SK-MEL-5 (cell line): ENCODE results near the gene ERG28. TPM values are rescaled to one million over a fixed set of nuclear protein-coding genes. Genes with fewer than 3 reads are reported as not detected.

ENCODE experiments used
- DNase-seq: peaks from one replicate; pipeline ENCODE4 v3.0.0-alpha.2; 2016; ENCODE audit warnings: low read depth, low spot score
- in situ Hi-C: cut with HindIII; loops from 2 replicates; pipeline ENCODE4 v1.10.0; 2016; ENCODE audit warnings: low sequenced_read_pairs, high pct_unique_total_duplicates, low pct_unique_long_range_greater_than_20kb
- total RNA-seq: library from RNA; depleted of rRNA; stranded (reverse); fragments of >200 nt; shearing (Covaris generic); gene quantifications from 2 replicates; pipeline ENCODE4 v1.2.3, GENCODE V29; 2014

ERG28 gene
- total RNA-seq, 1 experiment from 2014 or later = 13.5 TPM

DNA sequence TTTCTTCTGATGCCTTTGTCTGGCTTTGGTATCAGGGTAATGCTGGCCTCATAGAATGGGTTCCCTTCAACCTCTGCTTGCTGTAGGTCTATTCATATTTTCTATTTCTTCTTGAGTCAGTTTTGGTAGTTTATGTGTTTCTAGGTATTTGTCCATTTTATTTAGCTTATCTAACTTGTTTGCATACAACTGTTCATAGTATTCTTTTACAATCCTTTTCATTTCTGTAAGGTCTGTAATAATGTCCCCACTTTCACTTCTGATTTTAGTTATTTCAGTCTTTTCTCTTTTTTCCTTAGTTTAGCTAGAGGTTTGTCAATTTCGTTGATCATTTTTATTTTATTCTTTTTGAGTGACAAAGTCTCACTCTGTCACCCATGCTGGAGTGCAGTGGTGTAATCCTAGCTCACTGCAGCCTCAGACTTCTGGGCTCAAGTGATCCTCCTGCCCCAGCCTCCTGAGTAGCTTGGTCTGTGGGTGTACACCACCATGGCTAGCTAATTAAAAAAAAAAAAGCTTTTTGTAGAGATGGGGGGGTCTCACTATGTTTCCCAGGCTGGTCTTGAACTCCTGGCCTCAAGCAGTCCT is 12.0 kb upstream of the ERG28 start:
- DNase-seq = no peak
- in situ Hi-C loops = no loop called here

DNA sequence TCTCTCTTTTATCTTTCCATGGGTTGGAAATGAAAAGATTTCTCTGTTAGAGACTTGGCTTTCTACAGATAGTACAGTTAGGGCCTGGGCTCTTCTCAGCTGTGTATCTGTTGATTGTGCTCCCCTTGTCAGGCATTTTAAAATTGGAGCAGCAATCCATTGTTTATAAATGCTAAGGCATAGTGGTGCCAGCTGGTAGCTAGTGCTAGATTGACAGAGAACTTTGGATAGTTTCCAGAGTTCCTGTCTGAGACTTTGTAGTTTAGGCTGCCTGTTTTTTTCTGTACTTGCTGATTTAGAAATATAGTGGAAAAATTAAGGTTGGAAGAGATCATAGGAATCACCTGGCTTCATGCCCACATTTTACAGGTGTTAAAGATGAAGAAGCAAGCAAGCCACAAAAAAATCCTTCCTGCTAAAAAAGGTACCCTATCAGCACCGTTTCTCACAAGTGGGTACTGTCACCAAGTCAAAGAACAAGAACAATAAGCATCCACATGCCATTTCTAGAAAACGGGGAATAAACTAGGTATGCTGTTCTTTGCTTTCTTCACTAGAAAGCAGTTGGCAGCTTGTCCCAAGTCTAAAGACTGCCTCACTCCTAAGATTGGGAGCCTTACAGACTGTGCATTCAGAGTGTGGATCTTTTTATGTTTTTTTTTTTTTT is 6.6 kb upstream of the ERG28 start:
- in situ Hi-C loops = no loop called here

DNA sequence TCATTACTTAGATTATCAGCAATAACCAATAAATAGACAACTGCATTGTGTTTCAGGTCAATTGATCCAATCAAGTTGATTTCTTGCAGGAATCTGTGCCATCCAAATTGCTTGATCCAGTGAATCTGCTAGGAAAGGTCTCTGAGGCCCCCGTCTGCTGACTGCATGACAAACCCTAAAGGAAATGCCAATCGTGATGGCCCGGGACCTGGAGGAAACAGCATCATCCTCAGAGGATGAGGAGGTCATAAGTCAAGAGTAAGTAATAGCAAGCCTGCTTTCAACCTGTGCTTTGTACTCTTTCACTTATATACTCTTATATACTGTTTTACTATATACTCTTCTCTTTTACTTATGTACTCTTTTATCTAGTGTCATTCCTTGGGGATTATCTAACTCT is 2.3 kb upstream of the ERG28 start:
- in situ Hi-C loops = no loop called here
- DNase-seq = no peak

More for the DNA sequence above, 6.6 kb upstream of the ERG28 start:
- no peak for DNase-seq

DNA sequence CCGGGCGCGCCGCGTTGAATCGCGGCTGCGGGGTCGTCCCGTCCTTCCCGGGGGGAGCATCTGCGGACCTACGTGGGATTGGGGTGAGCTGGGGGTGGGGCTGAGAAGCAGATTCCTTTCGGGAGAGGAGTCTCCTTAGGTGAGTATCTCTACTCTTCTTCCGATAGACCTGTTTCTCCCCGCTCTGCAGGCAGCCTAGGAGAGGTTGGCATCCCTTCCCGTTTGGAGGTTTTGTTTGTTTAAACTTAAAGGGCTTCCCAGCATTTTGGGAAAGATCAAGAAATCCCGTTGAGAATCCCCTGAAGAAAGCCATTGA is 781 bp upstream of the ERG28 start:
- in situ Hi-C loops = no loop called here
- DNase-seq = no peak

DNA sequence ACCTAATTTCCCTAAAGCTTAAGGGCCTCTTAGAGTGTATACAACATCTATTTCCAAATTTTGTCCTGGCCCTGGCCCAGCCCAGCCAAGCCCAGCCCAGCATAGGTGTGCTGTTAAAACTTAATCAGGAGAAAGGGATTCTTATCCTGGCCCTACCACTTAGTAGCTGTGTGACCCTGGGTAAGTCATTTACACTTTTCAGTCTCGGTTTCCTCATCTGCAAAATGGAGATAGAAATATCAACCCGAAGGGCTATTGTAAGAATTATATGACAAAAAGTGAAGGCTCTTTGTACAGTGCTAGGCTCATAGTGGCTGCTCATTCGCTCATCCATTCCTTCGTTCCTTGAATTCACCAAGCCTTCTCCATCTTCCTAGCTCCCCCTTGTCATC is 442 bp downstream of the ERG28 start:
- in situ Hi-C loops = no loop called here
- no peak for DNase-seq

DNA sequence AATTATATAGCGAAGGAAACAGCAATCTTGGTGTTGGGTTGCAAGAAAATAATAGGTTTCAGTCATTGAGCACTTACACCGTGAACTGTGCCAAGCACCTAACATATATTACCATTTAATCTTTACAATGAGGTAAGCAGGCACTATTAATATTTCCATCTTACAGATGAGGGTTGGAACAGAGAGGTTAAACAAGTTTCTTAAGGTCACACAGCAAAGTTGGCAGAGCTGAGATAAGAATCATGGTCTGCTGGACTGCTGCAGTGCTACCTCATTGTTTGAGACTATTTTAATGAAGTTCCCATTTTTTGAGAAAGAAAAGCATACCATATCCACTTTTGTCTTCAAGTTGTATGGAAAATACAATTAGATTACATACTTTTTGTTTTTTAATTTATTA is 1.7 kb downstream of the ERG28 start:
- DNase-seq = no peak
- in situ Hi-C loops = no loop called here

DNA sequence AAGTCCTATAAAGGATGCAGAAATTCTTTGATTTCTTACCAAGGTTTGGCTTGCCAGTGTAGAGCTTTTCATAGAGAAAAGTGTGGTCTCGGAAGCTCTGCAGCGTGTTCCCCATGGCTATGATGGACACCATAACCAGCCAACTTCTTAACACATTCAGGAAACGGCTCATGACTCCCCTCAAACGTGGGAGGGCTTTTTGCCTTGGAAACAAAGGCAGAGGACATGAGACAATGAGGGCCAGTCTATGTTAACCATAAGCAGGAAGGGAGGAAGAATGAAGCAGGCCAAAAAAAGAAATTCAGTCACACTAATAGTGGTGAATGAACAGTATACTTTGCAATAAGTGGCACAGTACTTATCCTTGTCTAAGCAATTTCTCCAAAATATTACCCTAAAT is 3.3 kb downstream of the ERG28 start:
- in situ Hi-C loops = no loop called here

DNA sequence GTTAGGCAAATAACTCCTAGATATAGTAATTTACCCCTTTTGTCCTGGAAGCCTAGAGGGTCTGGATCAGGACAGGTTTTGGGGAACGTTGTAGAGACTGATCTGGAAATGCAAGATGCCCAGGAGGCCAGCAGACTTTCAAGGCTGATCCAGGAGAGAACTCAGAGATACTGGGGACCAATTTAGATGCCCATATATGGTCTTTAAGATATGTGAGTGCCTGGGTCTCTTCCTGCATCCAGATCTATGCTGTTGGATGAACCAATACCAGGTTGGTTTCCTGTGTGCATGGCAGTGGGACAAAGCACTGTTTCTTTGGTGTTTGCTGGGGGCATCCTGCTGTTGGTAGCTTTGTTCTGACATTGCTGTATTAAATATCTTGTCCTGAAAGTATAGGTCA is 5.4 kb downstream of the ERG28 start:
- DNase-seq = no peak
- in situ Hi-C loops = no loop called here

More for the DNA sequence above, 3.3 kb downstream of the ERG28 start:
- DNase-seq = no peak

DNA sequence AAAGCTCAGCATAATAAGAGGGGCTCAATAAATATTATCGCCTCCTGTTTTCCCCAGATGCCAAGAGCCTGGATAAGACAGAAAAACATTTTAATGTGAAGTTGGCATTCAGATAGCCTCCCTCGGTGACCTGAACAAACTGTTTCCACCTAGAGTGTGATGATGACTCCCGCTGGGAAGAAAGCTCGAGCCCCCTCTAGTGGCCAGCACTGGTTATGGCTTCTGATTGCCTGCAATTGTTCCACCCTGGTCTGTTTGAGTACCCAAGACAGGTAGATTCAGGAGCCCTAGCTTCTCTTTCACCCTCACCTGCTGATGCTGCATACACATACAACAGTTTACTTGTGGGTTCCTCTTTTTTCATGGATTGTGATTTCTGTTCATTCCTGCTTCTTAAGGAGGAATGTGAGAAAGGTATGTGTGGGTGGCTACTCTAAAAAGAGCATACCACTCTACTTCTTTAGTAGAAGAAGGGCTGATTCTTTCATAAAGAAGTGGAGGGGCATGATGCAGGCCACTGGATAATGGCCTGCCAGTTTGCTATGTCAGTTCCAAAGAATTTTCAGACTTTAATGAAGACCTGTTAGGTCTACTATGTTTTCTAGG is 6.4 kb downstream of the ERG28 start:
- in situ Hi-C loops = no loop called here
- peak; percentile 73 for DNase-seq

DNA sequence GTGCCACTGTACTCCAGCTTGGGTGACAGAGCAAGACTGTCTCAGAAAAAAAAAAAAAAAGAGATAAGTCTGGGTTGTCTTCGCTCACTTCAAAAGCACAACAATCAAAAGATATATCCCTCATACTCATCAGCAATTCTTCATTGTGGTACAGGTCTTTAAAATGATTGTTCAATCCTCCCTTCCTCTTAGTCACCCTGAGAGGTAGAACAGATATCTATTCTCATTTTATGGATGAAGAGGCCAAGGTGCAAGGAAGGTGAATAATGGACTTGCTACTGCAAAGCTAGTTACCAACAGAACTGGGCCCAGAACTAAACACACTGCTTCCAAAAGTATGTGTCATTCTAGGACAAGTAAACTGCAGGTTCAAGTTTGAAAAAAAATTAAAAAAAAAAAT is 7.1 kb downstream of the ERG28 start:
- no peak for DNase-seq
- in situ Hi-C loops = no loop called here

DNA sequence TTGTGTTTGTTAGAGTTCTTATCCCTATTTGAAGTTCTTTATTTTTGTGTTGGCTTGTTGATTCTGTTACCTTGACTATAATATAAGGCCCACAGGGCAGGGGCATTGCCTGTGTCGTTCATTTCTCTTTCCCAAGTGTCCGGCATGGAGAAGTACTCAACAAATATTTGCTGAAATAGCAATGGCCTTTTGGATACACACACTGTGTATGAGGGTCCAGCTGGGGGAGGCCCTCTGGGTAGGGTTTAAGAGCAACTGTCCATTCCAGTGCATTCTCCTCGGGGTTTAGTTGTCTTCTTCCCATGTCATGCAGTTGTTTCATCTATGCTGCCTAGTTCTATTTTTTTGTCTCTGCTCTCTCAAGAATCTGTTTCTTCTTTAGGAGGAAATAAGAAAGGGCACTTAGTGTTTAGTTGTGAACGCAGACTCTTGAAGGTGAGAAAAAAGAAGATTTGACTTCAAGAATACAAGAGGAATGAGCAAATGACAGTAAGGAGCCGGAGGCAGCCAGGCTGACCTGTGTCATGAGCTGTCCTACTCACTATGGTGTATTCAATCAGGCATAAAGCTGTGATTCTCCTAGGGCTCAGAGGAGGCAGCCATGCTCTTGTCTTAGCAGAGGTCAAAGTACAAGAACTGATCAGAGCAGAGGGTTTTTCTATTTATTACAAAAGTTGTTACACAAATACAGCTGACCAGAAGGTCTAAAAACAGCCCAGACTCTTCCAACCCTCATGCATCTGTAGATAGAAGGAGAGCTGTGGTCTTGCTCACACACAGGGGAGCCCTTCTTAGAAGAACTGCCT is 10.2 kb downstream of the ERG28 start:
- DNase-seq = no peak
- in situ Hi-C loops = no loop called here

DNA sequence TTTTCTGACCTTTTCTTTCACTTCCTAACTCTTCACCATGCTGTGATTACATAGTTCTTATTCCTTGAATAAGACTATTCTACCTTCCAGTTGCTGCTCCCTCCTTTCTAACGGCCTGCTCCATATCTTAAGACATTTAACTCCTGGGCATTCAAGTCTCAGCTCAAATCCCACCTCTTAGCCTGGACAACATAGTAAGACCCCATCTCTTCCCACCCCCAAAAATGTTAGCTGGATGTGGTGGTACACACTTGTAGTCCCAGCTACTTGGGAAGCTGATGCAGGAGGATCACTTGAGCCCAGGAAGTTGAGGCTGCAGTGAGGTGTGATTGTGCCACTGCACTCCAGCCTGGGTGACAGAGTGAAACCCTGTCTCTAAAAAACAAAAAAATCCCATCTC is 10.9 kb downstream of the ERG28 start:
- in situ Hi-C loops = no loop called here
- DNase-seq = no peak

DNA sequence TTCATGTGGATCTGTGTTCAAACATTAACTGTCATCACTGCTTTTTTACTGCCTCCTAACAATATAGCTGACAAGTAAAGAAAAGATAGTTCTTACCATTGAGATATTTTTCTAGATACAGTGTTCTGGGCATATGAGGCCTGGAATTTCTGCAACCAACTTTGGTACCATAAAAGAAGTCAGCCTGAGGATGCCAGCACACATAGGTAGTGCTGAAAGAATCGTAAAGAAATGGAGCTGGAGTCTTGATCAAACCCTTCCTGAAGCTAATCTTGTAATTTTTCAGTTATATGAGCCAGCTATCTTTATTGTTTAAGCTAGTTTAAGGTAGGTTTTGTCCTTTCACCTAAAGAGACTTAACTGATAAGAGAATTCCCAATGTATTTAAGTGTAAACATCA is 11.3 kb downstream of the ERG28 start:
- no peak for DNase-seq
- in situ Hi-C loops = no loop called here

DNA sequence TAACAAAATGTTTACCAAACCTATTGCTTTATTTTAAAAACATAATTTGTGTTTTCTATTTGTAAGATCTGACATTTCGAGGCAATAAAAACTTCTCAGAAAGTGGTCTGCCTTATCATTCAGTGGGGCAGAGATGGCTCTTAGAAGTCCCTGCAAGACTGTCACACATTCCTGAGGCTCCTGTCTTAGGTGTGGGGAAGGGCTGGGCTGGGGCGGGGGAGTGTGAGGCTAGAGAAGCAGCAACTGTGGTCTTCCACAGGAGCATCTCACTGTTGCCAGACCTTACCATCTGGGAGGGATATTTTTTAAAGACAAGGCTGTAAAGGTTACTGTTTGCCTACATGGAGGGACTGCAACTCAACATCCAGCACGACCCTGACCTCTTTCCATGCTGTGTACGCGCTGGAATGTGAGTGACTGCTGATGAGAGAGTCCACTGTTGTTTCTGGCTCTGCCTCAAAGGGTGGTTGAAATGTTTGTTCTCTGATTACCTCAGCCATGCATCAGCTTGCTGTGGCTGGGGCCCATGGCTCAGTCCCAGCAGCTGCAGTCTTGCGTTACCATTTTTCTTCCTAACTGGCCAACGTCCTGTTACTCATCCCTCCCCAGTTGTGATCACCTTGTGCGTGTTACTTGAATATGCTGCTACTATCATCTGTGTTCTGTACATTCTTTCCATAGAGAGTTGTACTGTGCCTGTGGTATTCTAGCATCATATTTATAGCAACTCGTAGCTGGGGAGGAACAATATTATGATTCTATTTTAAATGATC is 12.4 kb downstream of the ERG28 start:
- in situ Hi-C loops = no loop called here
- DNase-seq = no peak

DNA sequence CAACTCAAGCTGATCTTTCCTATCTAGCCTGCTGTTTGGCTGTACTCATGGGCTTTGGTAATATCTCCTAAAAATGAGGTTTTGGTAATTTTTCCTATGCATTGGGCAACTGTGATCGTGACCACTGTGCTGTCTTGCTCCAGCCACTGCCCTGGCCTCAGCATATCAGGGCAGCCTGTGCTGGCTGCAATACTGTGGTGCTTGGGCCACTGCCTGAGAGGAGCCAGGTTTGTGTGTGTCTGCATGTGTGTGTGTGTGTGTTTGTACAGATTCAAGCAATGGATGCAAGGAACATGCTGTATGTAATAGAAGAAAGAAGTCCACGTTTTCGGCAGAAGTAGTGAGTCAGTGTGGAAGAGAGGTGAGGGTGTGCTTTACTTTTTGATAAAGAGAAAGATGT is 13.0 kb downstream of the ERG28 start:
- no peak for DNase-seq
- in situ Hi-C loops = no loop called here

DNA sequence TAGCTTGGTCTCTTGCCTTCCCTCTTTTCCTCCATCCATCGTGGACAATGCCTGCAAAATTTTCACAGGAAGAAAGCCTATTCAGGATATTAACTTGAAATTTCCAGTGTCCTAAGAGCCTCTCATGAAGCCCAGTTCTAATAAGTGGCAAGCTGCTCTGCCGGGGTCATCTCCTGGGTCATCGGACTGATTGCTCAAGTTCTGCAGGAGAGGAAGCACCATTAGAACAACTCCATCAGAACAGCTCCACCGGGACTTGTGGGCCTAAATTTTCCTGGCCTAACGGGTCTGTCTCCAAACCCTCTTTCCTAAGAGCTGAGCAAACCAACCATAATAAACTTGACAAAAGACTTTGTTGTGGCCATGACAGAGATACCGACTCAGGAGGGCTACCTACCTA is 13.9 kb downstream of the ERG28 start:
- no peak for DNase-seq
- in situ Hi-C loops = no loop called here

DNA sequence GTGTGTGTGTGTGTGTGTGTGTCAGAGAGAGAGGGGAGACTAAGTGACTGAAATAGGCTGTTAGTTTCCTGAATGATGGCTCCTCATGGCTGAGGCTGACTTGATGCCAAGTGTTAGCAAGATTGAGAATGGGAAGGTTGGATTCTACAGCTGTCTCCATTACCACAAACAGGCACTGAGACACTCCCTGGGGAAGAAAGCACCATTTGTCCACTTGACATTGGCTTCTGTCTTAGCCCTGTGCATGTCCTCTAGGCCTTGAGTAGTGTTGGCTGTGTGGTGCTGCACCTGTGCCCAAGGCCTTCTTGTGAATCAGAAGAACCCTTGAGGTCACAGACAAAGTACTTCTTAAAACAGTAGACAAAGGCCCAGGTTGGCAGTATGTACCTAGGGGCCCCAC is 15.6 kb downstream of the ERG28 start:
- DNase-seq = no peak
- in situ Hi-C loops = no loop called here

DNA sequence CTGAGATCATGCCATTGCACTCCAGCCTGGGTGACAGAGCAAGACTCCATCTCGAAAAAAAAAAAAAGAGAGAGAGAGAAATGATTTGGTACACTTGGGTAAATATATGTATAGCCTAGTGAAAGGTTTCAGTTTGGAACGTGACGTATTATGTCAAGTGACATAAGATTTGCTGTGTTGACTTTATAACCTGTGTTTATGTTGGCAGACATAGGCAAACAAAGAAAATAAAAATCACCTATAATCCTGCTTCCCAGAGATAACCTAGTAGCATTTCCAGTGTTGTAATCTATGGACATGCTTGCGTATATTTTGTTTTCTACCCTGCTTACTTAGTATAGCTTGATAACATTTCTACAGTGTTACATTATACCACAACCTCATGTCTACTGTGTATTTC is 16.7 kb downstream of the ERG28 start:
- DNase-seq = no peak
- in situ Hi-C loops = no loop called here
